HG03066 (cell line): ENCODE data around the gene EEIG1.

Experiments used
- ATAC-seq: cut with Tn5 transposase; IDR thresholded peaks from one replicate; pipeline ENCODE4 v1.9.1; 2021; ENCODE audit warnings: low read depth; ENCODE audit not compliant: unreplicated experiment

Gene EEIG1

GRCh38 chr9:128001779-128002298 is 21.1 kb upstream of the EEIG1 start:
- no peak for ATAC-seq

GRCh38 chr9:128001151-128001778 is 20.5 kb upstream of the EEIG1 start:
- ATAC-seq: no peak

DNA sequence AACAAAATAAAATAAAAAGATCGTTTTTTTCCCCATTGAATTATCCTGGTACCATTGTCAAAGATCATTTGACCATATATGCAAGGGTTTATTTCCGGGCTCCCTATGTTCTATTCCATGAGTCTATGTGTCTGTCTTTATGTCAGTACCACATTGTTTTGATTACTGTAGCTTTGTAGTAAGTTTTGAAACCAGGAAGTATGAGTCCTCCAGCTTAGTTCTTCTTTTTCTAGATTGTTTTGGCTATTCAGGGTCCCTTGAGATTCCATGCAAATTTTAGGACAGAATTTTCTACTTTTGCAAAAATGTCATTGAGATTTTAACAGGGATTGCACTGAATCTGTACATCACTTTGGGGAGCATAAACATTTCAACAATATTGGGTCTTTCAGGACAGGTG is 18.7 kb upstream of the EEIG1 start:
- ATAC-seq: no peak

DNA sequence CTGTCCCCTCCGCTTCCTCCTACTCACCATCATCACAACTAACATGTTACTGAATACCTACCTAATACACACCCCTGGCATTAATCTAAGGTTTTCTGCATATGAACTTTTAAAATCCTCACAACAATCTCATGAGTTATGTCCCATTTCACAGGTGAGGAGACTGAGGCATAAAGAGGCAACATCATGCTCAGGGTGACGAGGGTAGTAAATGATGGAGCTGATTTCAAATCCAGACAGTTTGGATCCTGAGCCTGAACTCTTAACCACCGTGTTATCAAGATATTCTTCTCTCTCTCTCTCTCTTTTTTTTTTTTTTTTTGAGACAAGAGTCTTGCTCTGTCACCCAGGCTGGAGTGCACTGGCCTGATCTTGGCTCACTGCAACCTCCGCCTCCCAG is 12.9 kb upstream of the EEIG1 start:
- no peak for ATAC-seq

GRCh38 chr9:127991757-127992274 is 11.0 kb upstream of the EEIG1 start:
- no peak for ATAC-seq

GRCh38 chr9:127991017-127991756 is 10.4 kb upstream of the EEIG1 start:
- no peak for ATAC-seq

DNA sequence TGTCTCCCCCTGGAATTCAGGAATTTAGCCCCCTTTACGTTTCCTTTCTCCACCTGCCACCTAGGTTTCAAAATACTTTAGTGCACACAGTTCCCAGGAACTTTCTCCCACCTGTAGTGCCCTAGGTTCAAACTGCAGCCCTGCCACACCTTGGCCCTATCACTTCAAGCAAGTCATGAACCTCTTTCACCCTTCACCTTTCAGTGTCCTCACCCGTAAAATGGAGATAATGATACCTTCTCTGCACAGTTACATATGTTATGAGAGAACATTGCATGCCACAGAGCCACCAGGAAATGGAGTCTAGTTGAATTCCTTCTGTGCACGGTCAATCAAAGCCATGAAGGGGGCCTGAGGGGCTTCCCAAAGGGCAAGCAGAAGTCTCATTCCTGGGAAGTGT is 9.8 kb upstream of the EEIG1 start:
- no peak for ATAC-seq

DNA sequence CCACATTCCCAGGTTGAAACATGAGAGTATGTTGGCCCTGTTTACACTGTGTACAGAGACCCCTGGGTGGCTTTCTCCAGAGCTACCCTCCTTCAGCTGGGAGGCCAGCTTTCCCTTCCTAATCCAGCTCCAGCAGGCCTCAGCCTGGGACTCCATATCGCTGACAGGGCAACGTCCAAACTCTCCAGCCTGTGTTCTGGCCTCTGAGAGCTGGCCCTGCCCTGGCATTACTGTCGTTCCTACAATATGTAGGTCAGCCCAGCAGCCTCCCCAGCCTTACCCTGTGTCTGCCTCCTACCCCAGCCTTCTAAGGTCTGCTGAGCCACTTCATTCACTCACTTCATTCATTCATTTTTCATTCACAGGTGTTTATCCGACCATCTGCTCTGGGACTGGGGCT is 8.3 kb upstream of the EEIG1 start:
- ATAC-seq: no peak

- ATAC-seq: no peak
These were observed 6.4 kb upstream of the EEIG1 start for GRCh38 chr9:127987103-127987614.

DNA sequence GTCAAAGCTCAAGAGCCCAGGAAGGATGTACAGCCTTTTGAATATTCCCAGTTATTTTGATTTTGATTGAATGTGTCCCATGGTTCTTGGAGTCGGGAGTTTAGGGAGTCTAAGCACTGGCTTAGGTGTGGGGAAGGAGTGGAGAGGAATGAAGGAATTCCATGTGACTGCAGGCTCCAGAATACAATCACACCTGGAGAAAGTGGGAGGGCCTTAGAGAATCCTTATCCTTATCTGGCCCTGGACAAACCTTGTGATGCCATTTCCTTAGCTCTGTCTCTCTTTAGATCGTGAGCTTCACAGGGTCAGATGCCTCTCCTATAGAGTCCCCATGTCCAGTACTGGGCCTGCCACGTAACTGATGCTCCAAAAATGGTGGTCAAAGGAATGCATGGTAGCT is 4.2 kb upstream of the EEIG1 start:
- ATAC-seq: no peak

GRCh38 chr9:127983847-127984289 is 3.1 kb upstream of the EEIG1 start:
- peak; percentile 34 for ATAC-seq

GRCh38 chr9:127982912-127983311 is 2.1 kb upstream of the EEIG1 start:
- no peak for ATAC-seq

GRCh38 chr9:127981559-127982121 is 851 bp upstream of the EEIG1 start:
- ATAC-seq: no peak

GRCh38 chr9:127980060-127980705 is 606 bp downstream of the EEIG1 start:
- peak; percentile 26 for ATAC-seq

DNA sequence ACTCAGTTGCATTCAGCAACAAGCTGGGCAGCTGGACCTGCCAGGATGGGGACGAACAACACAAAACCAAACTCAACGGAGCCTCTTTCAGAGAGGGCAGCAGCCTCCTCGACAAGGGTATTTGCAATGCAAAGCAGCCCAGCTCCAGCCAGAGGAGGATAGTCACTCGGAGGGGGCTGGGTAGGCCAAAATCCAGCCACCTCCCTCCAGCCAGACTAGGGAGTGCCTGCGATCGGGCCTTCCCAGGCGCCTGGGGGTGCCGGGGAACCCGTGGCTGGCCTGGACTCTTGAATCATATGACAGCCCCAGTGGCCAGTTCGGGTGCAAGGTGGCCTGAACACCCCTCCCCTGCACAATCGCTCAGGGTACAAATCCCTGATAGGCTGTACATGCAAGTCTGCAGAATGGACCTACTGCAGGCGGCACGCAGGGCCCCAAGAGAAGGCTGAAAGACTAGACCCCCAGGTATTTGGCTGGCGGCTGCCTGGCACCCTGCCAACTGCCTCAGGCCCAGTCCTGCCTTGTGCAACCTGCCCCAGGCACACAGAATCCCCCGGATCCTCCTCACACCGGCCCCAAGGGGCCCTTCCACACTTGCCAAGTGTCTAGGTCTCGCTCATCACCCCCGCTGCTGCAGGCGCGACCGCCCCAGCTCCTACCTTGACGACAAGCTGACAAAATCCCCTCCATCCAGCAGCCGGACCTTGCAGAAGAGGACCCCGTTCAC is 1.3 kb downstream of the EEIG1 start:
- no peak for ATAC-seq

DNA sequence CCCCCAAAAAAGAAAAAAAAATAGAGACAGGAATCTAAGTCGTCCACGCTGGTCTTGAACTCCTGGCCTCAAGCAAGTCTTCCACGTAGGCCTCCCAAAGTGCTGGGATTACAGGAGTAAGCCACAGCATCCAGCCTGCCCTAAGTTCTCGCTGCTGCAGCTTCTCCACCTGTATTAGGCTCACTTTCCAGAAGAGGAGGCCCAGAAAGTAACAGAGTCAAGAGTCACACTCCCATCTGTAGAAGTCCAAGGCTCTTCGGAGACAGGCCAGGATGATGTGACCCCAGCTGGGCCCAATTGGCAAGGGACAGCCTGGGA is 1.8 kb downstream of the EEIG1 start:
- no peak for ATAC-seq

GRCh38 chr9:127977884-127978647 is 2.7 kb downstream of the EEIG1 start:
- no peak for ATAC-seq

DNA sequence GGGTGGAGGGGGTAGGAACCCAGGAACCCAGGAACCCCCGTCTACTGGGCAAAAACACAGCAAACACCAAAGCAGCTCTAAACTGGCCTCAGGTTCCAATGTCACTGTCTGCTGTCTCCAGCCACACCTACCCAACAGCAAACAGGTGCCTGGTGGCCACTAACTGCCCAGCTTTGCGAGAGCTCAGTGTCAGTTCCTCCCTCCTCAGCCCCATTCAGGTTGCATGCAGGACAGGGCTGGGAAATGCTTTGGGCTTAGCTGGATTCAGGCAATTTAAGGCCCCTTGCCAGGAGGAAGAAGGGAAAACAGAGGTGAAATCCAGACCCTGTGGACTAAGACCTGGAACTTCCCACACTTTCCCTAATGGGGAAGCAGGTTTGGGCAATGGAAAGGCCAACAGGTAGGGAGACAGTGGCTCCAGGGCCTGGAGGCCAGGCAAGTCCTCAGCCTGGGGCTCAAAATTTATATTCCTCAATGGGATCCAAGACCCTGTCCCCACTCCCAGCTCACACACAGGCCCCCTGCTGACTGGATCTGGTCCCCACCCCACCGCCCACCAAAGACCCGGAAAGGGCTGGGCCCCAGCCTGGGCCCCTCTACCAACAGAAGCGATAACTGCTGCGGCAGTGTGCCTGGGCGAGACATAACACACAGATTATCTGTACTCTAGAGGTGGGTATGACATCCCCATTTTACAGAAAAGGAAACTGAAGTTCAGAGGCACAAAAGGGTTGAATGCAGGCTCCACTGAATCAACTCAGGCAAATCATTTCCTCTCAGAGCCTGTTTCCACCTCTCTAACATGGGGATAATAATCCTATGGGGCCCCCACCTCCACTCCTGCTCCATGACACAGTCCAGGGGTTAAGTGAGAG is 3.5 kb downstream of the EEIG1 start:
- no peak for ATAC-seq

DNA sequence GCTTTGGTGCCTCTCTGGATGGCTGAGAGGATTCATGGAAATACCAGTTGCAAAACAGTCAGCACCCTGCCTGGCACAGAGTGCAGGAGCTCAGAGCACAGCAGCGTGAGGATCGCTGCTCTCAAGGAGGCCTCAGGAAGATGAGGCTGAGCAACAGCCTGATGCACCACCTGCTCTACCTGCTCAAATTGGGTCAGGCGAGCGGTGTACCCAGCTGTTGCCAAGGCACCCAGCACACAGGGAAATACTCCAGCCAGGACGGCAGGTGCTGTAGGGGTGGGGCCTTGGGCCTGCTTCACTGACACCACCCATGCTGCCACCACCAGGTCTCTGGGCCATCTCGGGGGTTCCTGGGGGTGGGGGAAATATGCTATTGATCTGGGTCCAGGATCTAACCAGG is 4.3 kb downstream of the EEIG1 start:
- ATAC-seq: no peak
